HCT116 (cell line): Measurements from ENCODE around the gene SPATA16. TPM values are rescaled to one million over a fixed set of nuclear protein-coding genes. Genes with fewer than 3 reads are reported as not detected.

Experiments used
- ATAC-seq: fragments of 200-7000 bp; cut with Tn5 transposase; 2 replicates; pipeline ENCODE4 v1.9.1; 2020; ENCODE audit warnings: mild to moderate bottlenecking, moderate library complexity
- BruUV-seq: library from RNA; stranded (reverse); fragments of 400-500 nt; replicated peaks from 2 replicates; lab custom pipeline; 2021; lab: Mats Ljungman, UMichigan
- CTCF ChIA-PET: fragments of 300-600 bp; sonication (Branson Sonifier 250); formaldehyde crosslinking; loops from one replicate; lab custom pipeline; 2021; ENCODE audit warnings: antibody characterized with exemption; lab: Charles Lee
- POLR2A ChIA-PET: fragments of 300-600, 350-600 bp; sonication (Branson Sonifier 250); formaldehyde crosslinking; loops from one replicate; lab custom pipeline; 2021; ENCODE audit warnings: antibody characterized with exemption; lab: Charles Lee
- RAD21 ChIA-PET, 2 experiments: fragments of 300-600 bp; sonication (Branson Sonifier 250); formaldehyde crosslinking; loops; one replicate each; lab custom pipeline; 2023; ENCODE audit warnings: low total read pairs in 2 of 2; ENCODE audit not compliant: uncharacterized antibody in 2 of 2, unreplicated experiment in 2 of 2, low non-redundant PET in 1 of 2; lab: Charles Lee
- DNase-seq: peaks from one replicate; pipeline ENCODE4 v3.0.0-alpha.2; 2010; ENCODE audit warnings: low read depth, low spot score
- H2AFZ ChIP-seq: fragments of 200-600 bp; shearing (Covaris generic), sonication (generic); 2 replicates; pipeline ENCODE4 v1.6.1; 2017; ENCODE audit warnings: low read depth, mixed run types, mixed read lengths, antibody characterized with exemption, low read length; ENCODE audit not compliant: poor library complexity, severe bottlenecking
- H3K27ac ChIP-seq: 2 replicates; pipeline ENCODE4 v1.5.1; 2012; ENCODE audit warnings: low read depth, low read length
- H3K27me3 ChIP-seq: fragments of 200-600 bp; sonication (generic); 2 replicates; pipeline ENCODE4 v1.6.1; 2016; ENCODE audit warnings: mixed run types, low read length, mixed read lengths; ENCODE audit not compliant: insufficient read depth
- H3K36me3 ChIP-seq, 2 experiments: fragments of 200-500 bp in 1 of 2; fragments of 200-600 bp in 1 of 2; sonication (Bioruptor generic) in 1 of 2; sonication (generic) in 1 of 2; 2 replicates each; pipeline versions ENCODE4 v1.5.1 to v1.6.1; 2014 to 2016; ENCODE audit warnings: low read length in 2 of 2, inconsistent platforms in 1 of 2, mixed read lengths in 1 of 2, mixed run types in 1 of 2; ENCODE audit not compliant: insufficient read depth in 2 of 2, control insufficient read depth in 1 of 2
- H3K4me1 ChIP-seq, 2 experiments: fragments of 200-600 bp in 1 of 2; sonication (generic) in 1 of 2; 2 replicates each; pipeline versions ENCODE4 v1.5.1 to v1.6.1; 2012 to 2017; ENCODE audit warnings: low read length in 2 of 2, inconsistent platforms in 1 of 2, mild to moderate bottlenecking in 1 of 2, mixed read lengths in 1 of 2, mixed run types in 1 of 2, moderate library complexity in 1 of 2; ENCODE audit not compliant: insufficient read depth in 2 of 2, control insufficient read depth in 1 of 2
- H3K4me2 ChIP-seq: fragments of 200-600 bp; sonication (generic); 2 replicates; pipeline ENCODE4 v1.6.1; 2017; ENCODE audit warnings: mixed run types, low read length, mixed read lengths
- H3K4me3 ChIP-seq, 2 experiments: fragments of 200-600 bp in 1 of 2; sonication (generic) in 1 of 2; replicated peaks in 1 of 2; 2 replicates each; pipeline ENCODE4 v1.5.1; 2011 to 2016; ENCODE audit warnings: low read length in 2 of 2, control low read depth in 1 of 2, low read depth in 1 of 2, mild to moderate bottlenecking in 1 of 2, mixed read lengths in 1 of 2, mixed run types in 1 of 2
- H3K79me2 ChIP-seq: fragments of 200-600 bp; sonication (generic); 2 replicates; pipeline ENCODE4 v1.6.1; 2017; ENCODE audit warnings: mild to moderate bottlenecking, mixed run types, low read length, moderate library complexity, mixed read lengths; ENCODE audit not compliant: insufficient read depth
- H3K9ac ChIP-seq: fragments of 200-600 bp; sonication (generic); 2 replicates; pipeline ENCODE4 v1.6.1; 2016; ENCODE audit warnings: low read length, mixed read lengths
- H3K9me2 ChIP-seq: fragments of 200-600 bp; sonication (generic), shearing (Covaris generic); 2 replicates; pipeline ENCODE4 v1.6.1; 2017; ENCODE audit warnings: mixed run types, mild to moderate bottlenecking, moderate library complexity; ENCODE audit not compliant: insufficient read depth
- H3K9me3 ChIP-seq, 2 experiments: fragments of 200-500 bp in 1 of 2; fragments of 200-600 bp in 1 of 2; sonication (Bioruptor generic) in 1 of 2; sonication (generic) in 1 of 2; 2 replicates each; pipeline ENCODE4 v1.6.1; 2014 to 2017; ENCODE audit warnings: low read length in 2 of 2, mixed read lengths in 2 of 2, inconsistent platforms in 1 of 2, low read depth in 1 of 2, mild to moderate bottlenecking in 1 of 2, mixed run types in 1 of 2, moderate library complexity in 1 of 2; ENCODE audit not compliant: control insufficient read depth in 1 of 2, insufficient read depth in 1 of 2
- H4K20me1 ChIP-seq: fragments of 200-600 bp; sonication (generic), shearing (Covaris generic); 2 replicates; pipeline ENCODE4 v1.6.1; 2017; ENCODE audit warnings: mixed run types, mild to moderate bottlenecking, moderate library complexity; ENCODE audit not compliant: insufficient read depth
- ATF3 ChIP-seq: IDR thresholded peaks from 2 replicates; pipeline ENCODE4 v1.6.1; 2012
- CEBPB ChIP-seq: IDR thresholded peaks from 2 replicates; pipeline ENCODE4 v1.6.1; 2012; ENCODE audit warnings: low read depth
- CTCF ChIP-seq, 3 experiments: fragments of 200-600 bp in 1 of 3; sonication (generic) in 1 of 3; IDR thresholded peaks in 2 of 3; conservative IDR thresholded peaks in 1 of 3; 2 replicates each; pipeline ENCODE4 v1.5.1; 2012 to 2017; ENCODE audit warnings: low read depth in 2 of 3, low read length in 2 of 3, antibody characterized with exemption in 1 of 3, borderline replicate concordance in 1 of 3, control low read depth in 1 of 3, mild to moderate bottlenecking in 1 of 3, mixed read lengths in 1 of 3, mixed run types in 1 of 3, moderate library complexity in 1 of 3; ENCODE audit not compliant: insufficient read depth in 1 of 3
- ELF1 ChIP-seq: IDR thresholded peaks from 2 replicates; pipeline ENCODE4 v1.6.1; 2012; ENCODE audit warnings: low read depth, borderline replicate concordance
- EZH2 ChIP-seq: fragments of 200-600 bp; sonication (generic); IDR thresholded peaks from 2 replicates; pipeline ENCODE4 v1.6.1; 2017; ENCODE audit warnings: antibody characterized with exemption, mixed run types
- POLR2AphosphoS5 ChIP-seq: IDR thresholded peaks from 2 replicates; pipeline ENCODE4 v1.6.1; 2011; ENCODE audit warnings: mild to moderate bottlenecking, low read depth, low read length, moderate library complexity
- REST ChIP-seq: IDR thresholded peaks from 2 replicates; pipeline ENCODE4 v1.6.1; 2012; ENCODE audit warnings: low read depth
- SIN3A ChIP-seq: IDR thresholded peaks from 2 replicates; pipeline ENCODE4 v1.6.1; 2012; ENCODE audit warnings: low read depth
- SP1 ChIP-seq: IDR thresholded peaks from 2 replicates; pipeline ENCODE4 v1.6.1; 2012; ENCODE audit warnings: low read depth
- SRF ChIP-seq: IDR thresholded peaks from 2 replicates; pipeline ENCODE4 v1.6.1; 2012; ENCODE audit warnings: low read depth
- TCF7L2 ChIP-seq: IDR thresholded peaks from 2 replicates; pipeline ENCODE4 v1.7.0; 2011; ENCODE audit warnings: borderline replicate concordance, inconsistent platforms; ENCODE audit not compliant: insufficient read depth, insufficient read length; ENCODE audit errors: extremely low read depth
- ZFX ChIP-seq: fragments of 450-650 bp; IDR thresholded peaks from 2 replicates; pipeline ENCODE4 v1.6.1; 2017
- intact Hi-C: fragments of 100-400 bp; cut with micrococcal nuclease; formaldehyde crosslinking; loops from 2 replicates; pipeline ENCODE4 v1.10.0; 2022
- total RNA-seq: library from RNA; stranded (reverse); gene quantifications from one replicate; pipeline ENCODE4 v1.2.1, GENCODE V29; 2021; ENCODE audit not compliant: unreplicated experiment

Gene SPATA16
- total RNA-seq, 1 experiment from 2014 or later, result not detected

GRCh38 chr3:172869784-172870518, 271.1 kb downstream of the SPATA16 start:
- no peaks in the 10 kb centered on the region for H3K9me3 ChIP-seq
- intact Hi-C loops, result no loop called here
- no peaks in the 10 kb centered on the region for H3K79me2 ChIP-seq
- ATAC-seq (no peak), DNase-seq (no peak)
- TF ChIP-seq CEBPB (no peak), ATF3 (no peak), ZFX (no peak), CTCF (IDR thresholded peaks at IDR 0.05 in 2 of 3, conservative IDR thresholded peaks at IDR 0.05 in 1 of 3; ENCODE audit: borderline replicate concordance in 1 of 3, insufficient read depth in 1 of 3, low read depth in 2 of 3, low read length in 2 of 3) (no peak), SIN3A (no peak), ELF1 (no peak), SP1 (no peak), POLR2AphosphoS5 (no peak), REST (no peak), SRF (no peak), TCF7L2 (no peak), EZH2 (no peak)
- CTCF ChIA-PET, result no interaction called here
- no peak overlapping the region for H3K4me3 ChIP-seq
- H3K4me2 ChIP-seq, result no peak overlapping the region
- no peaks in the 10 kb centered on the region for H3K9me2 ChIP-seq
- H4K20me1 ChIP-seq, result no peaks in the 10 kb centered on the region
- H3K9ac ChIP-seq, result no peak overlapping the region
- H3K27me3 ChIP-seq, result no peaks in the 10 kb centered on the region
- no peaks in the 10 kb centered on the region for H3K36me3 ChIP-seq
- POLR2A ChIA-PET, result no interaction called here
- BruUV-seq, result no TSS peak
- no peak overlapping the region for H3K27ac ChIP-seq
- no peak overlapping the region for H2AFZ ChIP-seq
- RAD21 ChIA-PET, result no interaction called here
- H3K4me1 ChIP-seq, result no peaks in the 10 kb centered on the region
